Measurements from ENCODE around the gene TMEM164.

GRCh38 chrX:110036162-110037033 is 33.5 kb downstream of the TMEM164 start:
- no peak for TF ChIP-seq EZH2 (IDR thresholded peaks at IDR 0.05; ENCODE audit: borderline replicate concordance, low read length)
- TF ChIP-seq, protein P1, sequence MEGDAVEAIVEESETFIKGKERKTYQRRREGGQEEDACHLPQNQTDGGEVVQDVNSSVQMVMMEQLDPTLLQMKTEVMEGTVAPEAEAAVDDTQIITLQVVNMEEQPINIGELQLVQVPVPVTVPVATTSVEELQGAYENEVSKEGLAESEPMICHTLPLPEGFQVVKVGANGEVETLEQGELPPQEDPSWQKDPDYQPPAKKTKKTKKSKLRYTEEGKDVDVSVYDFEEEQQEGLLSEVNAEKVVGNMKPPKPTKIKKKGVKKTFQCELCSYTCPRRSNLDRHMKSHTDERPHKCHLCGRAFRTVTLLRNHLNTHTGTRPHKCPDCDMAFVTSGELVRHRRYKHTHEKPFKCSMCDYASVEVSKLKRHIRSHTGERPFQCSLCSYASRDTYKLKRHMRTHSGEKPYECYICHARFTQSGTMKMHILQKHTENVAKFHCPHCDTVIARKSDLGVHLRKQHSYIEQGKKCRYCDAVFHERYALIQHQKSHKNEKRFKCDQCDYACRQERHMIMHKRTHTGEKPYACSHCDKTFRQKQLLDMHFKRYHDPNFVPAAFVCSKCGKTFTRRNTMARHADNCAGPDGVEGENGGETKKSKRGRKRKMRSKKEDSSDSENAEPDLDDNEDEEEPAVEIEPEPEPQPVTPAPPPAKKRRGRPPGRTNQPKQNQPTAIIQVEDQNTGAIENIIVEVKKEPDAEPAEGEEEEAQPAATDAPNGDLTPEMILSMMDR (conservative IDR thresholded peaks at IDR 0.05 in 1 of 2, IDR thresholded peaks at IDR 0.05 in 1 of 2; ENCODE audit: extremely low read depth in 1 of 2, insufficient read depth in 1 of 2, low read depth in 1 of 2, low read length in 2 of 2): no peak

All from mammary epithelial cell (primary cell).